ENCODE data around the gene HNRNPA3.

The HNRNPA3 gene

GRCh38 chr2:177178797-177179196, 33.8 kb upstream of the HNRNPA3 start:
- Histone ChIP-seq H3K27ac (ENCODE audit: extremely low read depth, low read depth, low read length) (no peak overlapping the region), H3K9me3 (ENCODE audit: control insufficient read depth, insufficient read depth, low read depth, low read length) (no peaks in the 10 kb centered on the region), H3K4me3 (ENCODE audit: low read depth, low read length) (no peak overlapping the region), H3K36me3 (ENCODE audit: control insufficient read depth in 2 of 2, insufficient read depth in 1 of 2, low read length in 2 of 2) (no peaks in the 10 kb centered on the region), H3K4me1 (ENCODE audit: control insufficient read depth, insufficient read depth, low read length) (no peaks in the 10 kb centered on the region)
- TF ChIP-seq, protein P1, sequence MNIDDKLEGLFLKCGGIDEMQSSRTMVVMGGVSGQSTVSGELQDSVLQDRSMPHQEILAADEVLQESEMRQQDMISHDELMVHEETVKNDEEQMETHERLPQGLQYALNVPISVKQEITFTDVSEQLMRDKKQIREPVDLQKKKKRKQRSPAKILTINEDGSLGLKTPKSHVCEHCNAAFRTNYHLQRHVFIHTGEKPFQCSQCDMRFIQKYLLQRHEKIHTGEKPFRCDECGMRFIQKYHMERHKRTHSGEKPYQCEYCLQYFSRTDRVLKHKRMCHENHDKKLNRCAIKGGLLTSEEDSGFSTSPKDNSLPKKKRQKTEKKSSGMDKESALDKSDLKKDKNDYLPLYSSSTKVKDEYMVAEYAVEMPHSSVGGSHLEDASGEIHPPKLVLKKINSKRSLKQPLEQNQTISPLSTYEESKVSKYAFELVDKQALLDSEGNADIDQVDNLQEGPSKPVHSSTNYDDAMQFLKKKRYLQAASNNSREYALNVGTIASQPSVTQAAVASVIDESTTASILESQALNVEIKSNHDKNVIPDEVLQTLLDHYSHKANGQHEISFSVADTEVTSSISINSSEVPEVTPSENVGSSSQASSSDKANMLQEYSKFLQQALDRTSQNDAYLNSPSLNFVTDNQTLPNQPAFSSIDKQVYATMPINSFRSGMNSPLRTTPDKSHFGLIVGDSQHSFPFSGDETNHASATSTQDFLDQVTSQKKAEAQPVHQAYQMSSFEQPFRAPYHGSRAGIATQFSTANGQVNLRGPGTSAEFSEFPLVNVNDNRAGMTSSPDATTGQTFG (tag by site-specific recombination; IDR thresholded peaks at IDR 0.05; ENCODE audit: borderline replicate concordance) = no peak
- TF ChIP-seq ZNF18 (tag by site-specific recombination; IDR thresholded peaks at IDR 0.05) = no peak
- 0 out of 2 replicates have a peak, but pooled peaks have one; percentile 43 for TF ChIP-seq ZSCAN4 (tag by site-specific recombination; IDR thresholded peaks at IDR 0.05)
- no peak for TF ChIP-seq ELK4 (IDR thresholded peaks at IDR 0.05; ENCODE audit: borderline replicate concordance, low read depth, low read length)
- no peak for TF ChIP-seq SP3 (tag by site-specific recombination; IDR thresholded peaks at IDR 0.05)
- no peak for TF ChIP-seq SETDB1 (IDR thresholded peaks at IDR 0.05; ENCODE audit: insufficient read length, low read length)
- no peak for TF ChIP-seq ZNF558 (tag by site-specific recombination; IDR thresholded peaks at IDR 0.05)
- TF ChIP-seq GLIS1 (tag by site-specific recombination; IDR thresholded peaks at IDR 0.05) = no peak
- ChIA-PET POLR2A (no interaction called here), CTCF (interaction anchor here (1.5 kb wide), 1 partner anchor 14 kb away, joined by 4 read pairs; no protein-coding TSS in a partner anchor)

DNA sequence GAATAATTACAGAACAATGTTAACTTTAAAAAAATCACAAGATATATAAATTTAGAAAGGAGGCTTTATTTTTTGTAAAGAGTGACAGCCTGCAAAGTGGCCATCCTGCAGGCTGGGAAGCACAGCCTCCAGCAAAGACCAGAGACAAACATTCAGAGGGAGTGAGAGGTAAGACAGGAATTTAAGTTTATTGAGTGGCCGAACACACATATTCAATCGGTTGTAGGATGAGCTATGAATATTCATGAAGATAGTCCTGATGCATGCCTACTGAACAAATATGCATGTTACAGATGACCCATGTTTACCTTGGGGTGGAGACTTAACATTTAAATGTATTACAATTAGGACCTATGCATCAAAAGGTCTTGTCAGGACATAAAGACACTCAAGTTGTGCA, 33.4 kb upstream of the HNRNPA3 start:
- CTCF ChIA-PET = interaction anchor here (1.5 kb wide), 1 partner anchor 14 kb away, joined by 4 read pairs; no protein-coding TSS in a partner anchor
- POLR2A ChIA-PET = no interaction called here
- H3K27ac ChIP-seq (ENCODE audit: extremely low read depth, low read depth, low read length) = no peak overlapping the region
- no peak overlapping the region for H3K4me3 ChIP-seq (ENCODE audit: low read depth, low read length)
- TF ChIP-seq ZNF610 (tag by site-specific recombination; IDR thresholded peaks at IDR 0.05; ENCODE audit: borderline replicate concordance) (no peak), ZNF140 (tag by site-specific recombination; IDR thresholded peaks at IDR 0.05) (no peak), ZNF341 (tag by site-specific recombination; IDR thresholded peaks at IDR 0.05; ENCODE audit: low read depth) (no peak), GFI1B (tag by site-specific recombination; IDR thresholded peaks at IDR 0.05) (no peak), ZNF561 (tag by site-specific recombination; IDR thresholded peaks at IDR 0.05; ENCODE audit: borderline replicate concordance) (no peak), ZNF223 (tag by site-specific recombination; IDR thresholded peaks at IDR 0.05) (no peak)
- TF ChIP-seq, protein P2, sequence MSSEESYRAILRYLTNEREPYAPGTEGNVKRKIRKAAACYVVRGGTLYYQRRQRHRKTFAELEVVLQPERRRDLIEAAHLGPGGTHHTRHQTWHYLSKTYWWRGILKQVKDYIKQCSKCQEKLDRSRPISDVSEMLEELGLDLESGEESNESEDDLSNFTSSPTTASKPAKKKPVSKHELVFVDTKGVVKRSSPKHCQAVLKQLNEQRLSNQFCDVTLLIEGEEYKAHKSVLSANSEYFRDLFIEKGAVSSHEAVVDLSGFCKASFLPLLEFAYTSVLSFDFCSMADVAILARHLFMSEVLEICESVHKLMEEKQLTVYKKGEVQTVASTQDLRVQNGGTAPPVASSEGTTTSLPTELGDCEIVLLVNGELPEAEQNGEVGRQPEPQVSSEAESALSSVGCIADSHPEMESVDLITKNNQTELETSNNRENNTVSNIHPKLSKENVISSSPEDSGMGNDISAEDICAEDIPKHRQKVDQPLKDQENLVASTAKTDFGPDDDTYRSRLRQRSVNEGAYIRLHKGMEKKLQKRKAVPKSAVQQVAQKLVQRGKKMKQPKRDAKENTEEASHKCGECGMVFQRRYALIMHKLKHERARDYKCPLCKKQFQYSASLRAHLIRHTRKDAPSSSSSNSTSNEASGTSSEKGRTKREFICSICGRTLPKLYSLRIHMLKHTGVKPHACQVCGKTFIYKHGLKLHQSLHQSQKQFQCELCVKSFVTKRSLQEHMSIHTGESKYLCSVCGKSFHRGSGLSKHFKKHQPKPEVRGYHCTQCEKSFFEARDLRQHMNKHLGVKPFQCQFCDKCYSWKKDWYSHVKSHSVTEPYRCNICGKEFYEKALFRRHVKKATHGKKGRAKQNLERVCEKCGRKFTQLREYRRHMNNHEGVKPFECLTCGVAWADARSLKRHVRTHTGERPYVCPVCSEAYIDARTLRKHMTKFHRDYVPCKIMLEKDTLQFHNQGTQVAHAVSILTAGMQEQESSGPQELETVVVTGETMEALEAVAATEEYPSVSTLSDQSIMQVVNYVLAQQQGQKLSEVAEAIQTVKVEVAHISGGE (tag by site-specific recombination; conservative IDR thresholded peaks at IDR 0.05; ENCODE audit: low read depth) = no peak
- TF ChIP-seq, protein P3, sequence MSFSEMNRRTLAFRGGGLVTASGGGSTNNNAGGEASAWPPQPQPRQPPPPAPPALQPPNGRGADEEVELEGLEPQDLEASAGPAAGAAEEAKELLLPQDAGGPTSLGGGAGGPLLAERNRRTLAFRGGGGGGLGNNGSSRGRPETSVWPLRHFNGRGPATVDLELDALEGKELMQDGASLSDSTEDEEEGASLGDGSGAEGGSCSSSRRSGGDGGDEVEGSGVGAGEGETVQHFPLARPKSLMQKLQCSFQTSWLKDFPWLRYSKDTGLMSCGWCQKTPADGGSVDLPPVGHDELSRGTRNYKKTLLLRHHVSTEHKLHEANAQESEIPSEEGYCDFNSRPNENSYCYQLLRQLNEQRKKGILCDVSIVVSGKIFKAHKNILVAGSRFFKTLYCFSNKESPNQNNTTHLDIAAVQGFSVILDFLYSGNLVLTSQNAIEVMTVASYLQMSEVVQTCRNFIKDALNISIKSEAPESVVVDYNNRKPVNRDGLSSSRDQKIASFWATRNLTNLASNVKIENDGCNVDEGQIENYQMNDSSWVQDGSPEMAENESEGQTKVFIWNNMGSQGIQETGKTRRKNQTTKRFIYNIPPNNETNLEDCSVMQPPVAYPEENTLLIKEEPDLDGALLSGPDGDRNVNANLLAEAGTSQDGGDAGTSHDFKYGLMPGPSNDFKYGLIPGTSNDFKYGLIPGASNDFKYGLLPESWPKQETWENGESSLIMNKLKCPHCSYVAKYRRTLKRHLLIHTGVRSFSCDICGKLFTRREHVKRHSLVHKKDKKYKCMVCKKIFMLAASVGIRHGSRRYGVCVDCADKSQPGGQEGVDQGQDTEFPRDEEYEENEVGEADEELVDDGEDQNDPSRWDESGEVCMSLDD (tag by site-specific recombination; IDR thresholded peaks at IDR 0.05) = no peak
- TF ChIP-seq, protein P4, sequence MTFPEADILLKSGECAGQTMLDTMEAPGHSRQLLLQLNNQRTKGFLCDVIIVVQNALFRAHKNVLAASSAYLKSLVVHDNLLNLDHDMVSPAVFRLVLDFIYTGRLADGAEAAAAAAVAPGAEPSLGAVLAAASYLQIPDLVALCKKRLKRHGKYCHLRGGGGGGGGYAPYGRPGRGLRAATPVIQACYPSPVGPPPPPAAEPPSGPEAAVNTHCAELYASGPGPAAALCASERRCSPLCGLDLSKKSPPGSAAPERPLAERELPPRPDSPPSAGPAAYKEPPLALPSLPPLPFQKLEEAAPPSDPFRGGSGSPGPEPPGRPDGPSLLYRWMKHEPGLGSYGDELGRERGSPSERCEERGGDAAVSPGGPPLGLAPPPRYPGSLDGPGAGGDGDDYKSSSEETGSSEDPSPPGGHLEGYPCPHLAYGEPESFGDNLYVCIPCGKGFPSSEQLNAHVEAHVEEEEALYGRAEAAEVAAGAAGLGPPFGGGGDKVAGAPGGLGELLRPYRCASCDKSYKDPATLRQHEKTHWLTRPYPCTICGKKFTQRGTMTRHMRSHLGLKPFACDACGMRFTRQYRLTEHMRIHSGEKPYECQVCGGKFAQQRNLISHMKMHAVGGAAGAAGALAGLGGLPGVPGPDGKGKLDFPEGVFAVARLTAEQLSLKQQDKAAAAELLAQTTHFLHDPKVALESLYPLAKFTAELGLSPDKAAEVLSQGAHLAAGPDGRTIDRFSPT (tag by site-specific recombination; IDR thresholded peaks at IDR 0.05) = no peak
- H3K9me3 ChIP-seq (ENCODE audit: control insufficient read depth, insufficient read depth, low read depth, low read length) = no peaks in the 10 kb centered on the region
- H3K36me3 ChIP-seq (ENCODE audit: control insufficient read depth in 2 of 2, insufficient read depth in 1 of 2, low read length in 2 of 2) = no peaks in the 10 kb centered on the region
- no peaks in the 10 kb centered on the region for H3K4me1 ChIP-seq (ENCODE audit: control insufficient read depth, insufficient read depth, low read length)
